ENCODE results near the gene SYNPO2.
"Not testable (repeated sequence)": the region's sequence is repeated elsewhere in the genome, so short reads cannot be mapped to it uniquely, and the experiment has no call there.

The SYNPO2 gene

GRCh38 chr4:119000400-119000799 is 111.7 kb downstream of the SYNPO2 start:
- DNase-seq (ENCODE audit: low read depth): no peak

- no peak for DNase-seq (ENCODE audit: low read depth)
These were observed 113.8 kb downstream of the SYNPO2 start for GRCh38 chr4:119002476-119002875.

GRCh38 chr4:119003001-119003400 is 114.3 kb downstream of the SYNPO2 start:
- DNase-seq (ENCODE audit: low read depth): not testable (repeated sequence)

- no peak for DNase-seq (ENCODE audit: low read depth)
These were observed 117.3 kb downstream of the SYNPO2 start for GRCh38 chr4:119005928-119006460.

- no peak for DNase-seq (ENCODE audit: low read depth)
These were observed 120.1 kb downstream of the SYNPO2 start for GRCh38 chr4:119008761-119009160.

- DNase-seq (ENCODE audit: low read depth): not testable (repeated sequence)
These were observed 121.6 kb downstream of the SYNPO2 start for GRCh38 chr4:119010221-119010620.

GRCh38 chr4:119010909-119011606 is 122.4 kb downstream of the SYNPO2 start:
- no peak for DNase-seq (ENCODE audit: low read depth)

GRCh38 chr4:119011607-119011988 is 122.9 kb downstream of the SYNPO2 start:
- DNase-seq (ENCODE audit: low read depth): no peak

GRCh38 chr4:119014658-119015057 is 126.0 kb downstream of the SYNPO2 start:
- no peak for DNase-seq (ENCODE audit: low read depth)

- DNase-seq (ENCODE audit: low read depth): no peak
These were observed 128.0 kb downstream of the SYNPO2 start for GRCh38 chr4:119016636-119017035.

GRCh38 chr4:119017636-119018035 is 129.0 kb downstream of the SYNPO2 start:
- DNase-seq (ENCODE audit: low read depth): no peak

- DNase-seq (ENCODE audit: low read depth): no peak
These were observed 131.5 kb downstream of the SYNPO2 start for GRCh38 chr4:119020158-119020557.

GRCh38 chr4:119022520-119022919 is 133.9 kb downstream of the SYNPO2 start:
- DNase-seq (ENCODE audit: low read depth): not testable (repeated sequence)

GRCh38 chr4:119024102-119024501 is 135.4 kb downstream of the SYNPO2 start:
- no peak for DNase-seq (ENCODE audit: low read depth)

GRCh38 chr4:119025420-119025819 is 136.8 kb downstream of the SYNPO2 start:
- no peak for DNase-seq (ENCODE audit: low read depth)

- DNase-seq (ENCODE audit: low read depth): no peak
These were observed 137.4 kb downstream of the SYNPO2 start for GRCh38 chr4:119025916-119026661.

- no peak for DNase-seq (ENCODE audit: low read depth)
These were observed 138.2 kb downstream of the SYNPO2 start for GRCh38 chr4:119026662-119027444.

- DNase-seq (ENCODE audit: low read depth): no peak
These were observed 139.2 kb downstream of the SYNPO2 start for GRCh38 chr4:119027811-119028210.

GRCh38 chr4:119028296-119028695 is 139.6 kb downstream of the SYNPO2 start:
- DNase-seq (ENCODE audit: low read depth): no peak

GRCh38 chr4:119029847-119030535 is 141.3 kb downstream of the SYNPO2 start:
- no peak for DNase-seq (ENCODE audit: low read depth)

- no peak for DNase-seq (ENCODE audit: low read depth)
These were observed 141.9 kb downstream of the SYNPO2 start for GRCh38 chr4:119030536-119030890.

- DNase-seq (ENCODE audit: low read depth): no peak
These were observed 142.6 kb downstream of the SYNPO2 start for GRCh38 chr4:119031218-119031617.
